ENCODE measurements around the gene PTPN7. TPM values are rescaled to one million over a fixed set of nuclear protein-coding genes. Genes with fewer than 3 reads are reported as not detected.
A peak's percentile ranks its signal among the peaks of the same experiment; 100 is the strongest.
"Not testable (repeated sequence)": the region's sequence is repeated elsewhere in the genome, so short reads cannot be mapped to it uniquely, and the experiment has no call there.

PTPN7 gene
- total RNA-seq, 8 experiments from 2014 or later: 0.27 to 2.4 (median 0.64) TPM

- in situ Hi-C loops (cut with MboI; ENCODE audit: low pct_unique_long_range_greater_than_20kb in 2 of 9, low sequenced_read_pairs in 9 of 9, unreplicated experiment in 9 of 9): no loop called here
- Histone ChIP-seq H3K4me3 (no peak overlapping the region), H3K27ac (no peak overlapping the region), H3K4me1 (replicated peaks in 1 of 2) (no peaks in the 10 kb centered on the region)
- ATAC-seq (replicated peaks in 6 of 8): no peak
- WGBS, 10 experiments: 33 to 84% (median 58%) methylated on average over 1 to 2 of the region's 2 CpGs; no CpG with 5 or more reads in 2 of the 10 experiments
These were observed 9.4 kb downstream of the PTPN7 start for GRCh38 chr1:202151045-202151444.

DNA sequence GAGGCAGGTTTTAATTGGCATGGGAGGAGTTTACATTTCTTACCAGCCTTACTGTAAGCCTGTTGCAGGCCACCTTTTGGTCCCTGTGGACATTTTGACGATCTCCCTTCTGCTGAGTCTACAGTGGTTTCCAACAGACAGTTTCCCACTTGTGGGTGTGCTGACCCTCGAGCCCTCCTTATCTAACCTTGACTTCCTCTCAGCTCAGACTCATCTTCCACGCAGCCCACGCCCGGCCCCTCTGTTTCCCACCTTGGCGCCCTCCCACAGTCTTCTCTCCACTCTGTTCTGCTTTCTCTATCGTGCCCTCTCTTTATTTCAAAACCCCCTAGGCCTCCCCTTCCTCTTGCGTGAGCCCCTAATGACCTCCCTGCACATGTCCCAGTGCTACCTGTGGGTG lies 9.8 kb downstream of the PTPN7 start:
- Histone ChIP-seq H3K4me3 (no peak overlapping the region), H3K27ac (no peak overlapping the region), H3K4me1 (replicated peaks in 1 of 2) (no peaks in the 10 kb centered on the region)
- WGBS, 10 experiments: 50 to 96% (median 89%) methylated on average over 2 to 8 of the region's 8 CpGs; no CpG with 5 or more reads in 3 of the 10 experiments
- ATAC-seq (replicated peaks in 6 of 8): no peak
- in situ Hi-C loops (cut with MboI; ENCODE audit: low pct_unique_long_range_greater_than_20kb in 2 of 9, low sequenced_read_pairs in 9 of 9, unreplicated experiment in 9 of 9): no loop called here

DNA sequence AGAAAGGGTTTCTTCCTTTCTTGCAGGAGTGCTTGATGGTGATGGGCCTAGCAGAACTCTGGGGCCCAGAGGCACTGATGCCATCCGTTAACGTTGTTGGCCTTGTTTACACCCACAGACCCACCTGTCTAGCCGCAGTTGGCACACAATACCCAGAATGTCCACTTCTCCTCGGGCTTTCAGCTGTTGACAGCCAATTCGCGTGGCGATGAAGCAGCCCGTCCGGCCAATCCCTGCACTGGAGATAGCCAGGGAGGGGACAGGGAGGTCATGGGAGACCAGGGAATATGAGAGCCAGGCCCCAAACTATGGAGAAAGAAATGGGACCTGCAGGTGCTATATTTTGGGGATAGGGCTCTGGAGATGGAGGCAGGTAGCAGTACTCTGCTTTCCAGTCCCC lies 10.2 kb downstream of the PTPN7 start:
- in situ Hi-C loops (cut with MboI; ENCODE audit: low pct_unique_long_range_greater_than_20kb in 2 of 9, low sequenced_read_pairs in 9 of 9, unreplicated experiment in 9 of 9): no loop called here
- 40 to 96% (median 80%) methylated on average over 1 to 8 of the region's 9 CpGs; no CpG with 5 or more reads in 3 of the 10 experiments for WGBS, 10 experiments
- Histone ChIP-seq H3K4me3 (no peak overlapping the region), H3K27ac (no peak overlapping the region), H3K4me1 (replicated peaks in 1 of 2) (peaks cover 0 to 3% of the 10 kb centered on the region in 2 donors)
- no peak for ATAC-seq (replicated peaks in 6 of 8)

GRCh38 chr1:202149566-202149965 lies 10.8 kb downstream of the PTPN7 start:
- 38 to 94% (median 83%) methylated on average over 1 to 4 of the region's 4 CpGs; no CpG with 5 or more reads in 1 of the 10 experiments for WGBS, 10 experiments
- Histone ChIP-seq H3K27ac (no peak overlapping the region), H3K4me1 (replicated peaks in 1 of 2) (peaks cover 0 to 7% of the 10 kb centered on the region in 2 donors), H3K4me3 (no peak overlapping the region)
- in situ Hi-C loops (cut with MboI; ENCODE audit: low pct_unique_long_range_greater_than_20kb in 2 of 9, low sequenced_read_pairs in 9 of 9, unreplicated experiment in 9 of 9): loop anchor here in 5 of 9 experiments (25.0 kb wide), 2 partner anchors 262 to 612 kb away; partner anchors contain the start of genes SHISA4 (in 4 of the 5) and NAV1 (in 1 of the 5)
- no peak for ATAC-seq (replicated peaks in 6 of 8)

DNA sequence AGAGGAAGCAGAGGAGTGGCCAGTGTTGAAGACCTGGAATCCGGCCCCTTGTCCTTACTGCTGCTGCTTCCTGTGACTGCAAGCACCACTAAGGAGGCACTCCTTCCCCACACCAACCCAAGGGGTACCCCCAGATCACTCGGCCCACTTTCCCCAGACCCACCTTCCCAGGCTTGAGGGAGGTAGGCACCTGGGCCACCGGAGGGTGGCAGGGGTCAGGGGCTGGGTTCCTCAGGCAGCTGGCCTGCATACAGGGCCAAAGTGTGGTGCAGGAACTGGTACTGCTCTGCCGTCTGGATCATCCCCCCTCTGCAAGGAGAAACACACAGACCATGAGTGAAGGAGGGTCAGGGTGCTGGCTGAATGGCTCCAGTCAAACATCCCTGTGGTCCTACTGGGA lies 12.0 kb downstream of the PTPN7 start:
- Histone ChIP-seq H3K4me1 (replicated peaks in 1 of 2) (peaks cover 0 to 7% of the 10 kb centered on the region in 2 donors), H3K27ac (no peak overlapping the region), H3K4me3 (no peak overlapping the region)
- no peak for ATAC-seq (replicated peaks in 6 of 8)
- WGBS, 10 experiments: 63 to 100% (median 81%) methylated on average over 1 to 3 of the region's 4 CpGs; no CpG with 5 or more reads in 5 of the 10 experiments
- in situ Hi-C loops (cut with MboI; ENCODE audit: low pct_unique_long_range_greater_than_20kb in 2 of 9, low sequenced_read_pairs in 9 of 9, unreplicated experiment in 9 of 9): loop anchor here in 5 of 9 experiments (25.0 kb wide), 2 partner anchors 261 to 611 kb away; partner anchors contain the start of genes SHISA4 (in 4 of the 5) and NAV1 (in 1 of the 5)

- ATAC-seq (replicated peaks in 6 of 8): no peak
- Histone ChIP-seq H3K27ac (no peak overlapping the region), H3K4me3 (no peak overlapping the region), H3K4me1 (replicated peaks in 1 of 2) (peaks cover 9 to 12% of the 10 kb centered on the region in 2 donors)
- in situ Hi-C loops (cut with MboI; ENCODE audit: low pct_unique_long_range_greater_than_20kb in 2 of 9, low sequenced_read_pairs in 9 of 9, unreplicated experiment in 9 of 9): loop anchor here in 5 of 9 experiments (25.0 kb wide), 2 partner anchors 260 to 610 kb away; partner anchors contain the start of genes SHISA4 (in 4 of the 5) and NAV1 (in 1 of the 5)
- WGBS, 10 experiments: 100% methylated on average over 1 of the region's 3 CpGs; no CpG with 5 or more reads in 8 of the 10 experiments
These were observed 13.4 kb downstream of the PTPN7 start for GRCh38 chr1:202146993-202147392.

GRCh38 chr1:202146279-202146678 lies 14.1 kb downstream of the PTPN7 start:
- in situ Hi-C loops (cut with MboI; ENCODE audit: low pct_unique_long_range_greater_than_20kb in 2 of 9, low sequenced_read_pairs in 9 of 9, unreplicated experiment in 9 of 9): loop anchor here in 5 of 9 experiments (25.0 kb wide), 2 partner anchors 259 to 609 kb away; partner anchors contain the start of genes SHISA4 (in 4 of the 5) and NAV1 (in 1 of the 5)
- peaks cover 9 to 12% of the 10 kb centered on the region in 2 donors for H3K4me1 ChIP-seq (replicated peaks in 1 of 2)
- H3K4me3 ChIP-seq: no peak overlapping the region
- 60 to 100% (median 92%) methylated on average over 1 to 5 of the region's 5 CpGs; no CpG with 5 or more reads in 3 of the 10 experiments for WGBS, 10 experiments
- no peak for ATAC-seq (replicated peaks in 6 of 8)
- H3K27ac ChIP-seq: no peak overlapping the region

DNA sequence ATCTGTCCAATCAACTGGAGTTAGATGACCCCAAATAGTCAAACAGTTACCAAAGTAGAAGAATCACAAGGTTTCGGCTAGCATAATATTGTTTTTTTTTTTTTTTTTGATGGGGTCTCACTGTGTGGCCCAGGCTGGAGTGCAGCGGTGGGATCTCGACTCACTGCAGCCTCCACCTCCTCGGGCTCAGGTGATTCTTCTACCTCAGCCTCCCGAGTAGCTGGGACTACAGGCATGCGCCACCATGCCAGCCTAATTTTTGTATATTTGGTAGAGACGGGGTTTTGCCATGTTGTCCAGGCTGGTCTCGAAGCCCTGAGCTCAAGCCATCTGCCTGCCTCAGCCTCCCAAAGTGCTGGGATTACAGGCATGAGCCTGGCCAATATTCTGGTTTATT lies 14.7 kb downstream of the PTPN7 start:
- Histone ChIP-seq H3K4me3 (peak overlapping the region in 2 of 5 donors; percentile 58 to 97), H3K4me1 (replicated peaks in 1 of 2) (peaks cover 9 to 12% of the 10 kb centered on the region in 2 donors)
- 90 to 100% (median 96%) methylated on average over 1 to 6 of the region's 8 CpGs; no CpG with 5 or more reads in 5 of the 10 experiments for WGBS, 10 experiments
- not testable (repeated sequence) for H3K27ac ChIP-seq; ATAC-seq (replicated peaks in 6 of 8)
- in situ Hi-C loops (cut with MboI; ENCODE audit: low pct_unique_long_range_greater_than_20kb in 2 of 9, low sequenced_read_pairs in 9 of 9, unreplicated experiment in 9 of 9): loop anchor here in 5 of 9 experiments (25.0 kb wide), 2 partner anchors 258 to 608 kb away; partner anchors contain the start of genes SHISA4 (in 4 of the 5) and NAV1 (in 1 of the 5)

DNA sequence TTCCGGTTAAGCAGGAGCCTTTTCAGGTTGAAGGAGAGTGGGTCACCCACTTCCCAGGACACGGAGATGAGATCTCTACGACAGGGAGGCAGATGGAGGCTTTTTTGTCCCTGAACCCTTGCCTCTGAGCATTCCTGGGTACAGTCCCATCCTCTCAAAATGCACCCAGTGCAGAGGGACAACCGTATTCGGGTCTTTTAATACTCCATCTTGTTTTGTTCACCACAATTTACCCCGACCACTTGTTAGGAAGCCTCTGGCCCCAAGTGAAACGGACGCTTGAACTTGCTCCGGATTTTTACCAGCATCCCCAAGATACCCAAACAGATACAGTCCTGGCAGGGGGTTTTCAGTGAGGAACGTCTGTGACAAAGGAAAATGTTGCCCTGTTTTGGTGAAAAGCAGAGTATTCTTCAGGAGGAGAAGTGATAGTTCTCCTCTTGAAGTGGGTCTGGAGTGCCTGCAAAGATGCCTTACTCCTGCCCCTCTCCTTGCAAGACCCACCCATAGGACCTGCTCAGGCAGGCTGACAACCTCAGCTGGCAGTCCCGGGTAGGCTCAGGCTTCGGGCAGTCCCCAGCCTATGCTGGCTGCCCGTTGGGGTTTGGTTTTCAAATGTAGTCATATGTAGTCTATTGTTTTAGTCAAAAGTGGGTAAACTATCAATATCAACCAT lies 15.2 kb downstream of the PTPN7 start:
- ATAC-seq (replicated peaks in 6 of 8): peak; percentile 9 to 29 (median 19)
- 0 to 23% (median 3%) methylated on average over 1 to 12 of the region's 13 CpGs; no CpG with 5 or more reads in 1 of the 10 experiments for WGBS, 10 experiments
- in situ Hi-C loops (cut with MboI; ENCODE audit: low pct_unique_long_range_greater_than_20kb in 2 of 9, low sequenced_read_pairs in 9 of 9, unreplicated experiment in 9 of 9): loop anchor here in 5 of 9 experiments (25.0 kb wide), 2 partner anchors 258 to 608 kb away; partner anchors contain the start of genes SHISA4 (in 4 of the 5) and NAV1 (in 1 of the 5)
- Histone ChIP-seq H3K27ac (peak overlapping the region in 1 of 2 donors; percentile 57), H3K4me1 (replicated peaks in 1 of 2) (peaks cover 9 to 12% of the 10 kb centered on the region in 2 donors), H3K4me3 (peak overlapping the region; percentile 58 to 97 (median 71))

DNA sequence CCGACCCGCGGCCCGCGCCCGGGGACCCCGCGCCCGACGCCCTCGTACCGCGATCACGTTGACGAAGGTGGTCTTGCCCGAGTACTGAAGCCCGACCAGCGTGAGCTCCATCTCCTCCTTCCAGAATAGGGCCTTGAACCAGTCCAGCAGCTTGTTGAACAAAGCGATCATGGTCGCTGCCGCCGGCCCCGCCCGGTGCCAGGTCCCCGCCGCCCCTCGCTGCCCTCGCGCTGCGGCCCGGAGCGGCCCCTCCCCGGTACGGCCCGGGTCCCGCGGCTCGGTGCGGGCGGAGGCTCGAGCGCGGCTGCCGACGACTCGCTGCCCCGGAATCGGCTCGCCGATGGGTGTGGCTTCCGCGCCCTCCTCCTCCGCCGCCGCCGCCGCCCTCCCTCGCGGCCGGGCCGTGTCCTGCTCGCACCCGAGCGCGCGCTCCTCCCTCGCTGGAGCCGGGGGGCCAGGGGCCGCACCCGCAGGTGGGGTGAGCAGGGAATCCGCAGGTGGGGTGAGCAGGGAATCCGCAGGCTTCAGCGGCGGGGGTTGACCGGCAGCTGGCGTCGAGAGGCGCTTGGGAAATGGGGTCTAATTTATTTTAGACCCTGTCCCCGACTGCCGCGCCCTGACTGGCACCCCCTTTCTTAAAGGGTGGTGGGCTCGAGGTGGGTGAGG lies 15.9 kb downstream of the PTPN7 start, which contains the start of gene ARL8A:
TSS of gene ARL8A (minus strand) at position 336 of the 666 bp plus-strand sequence. CDS start at position 171, 165 bp downstream.
- in situ Hi-C loops (cut with MboI; ENCODE audit: low pct_unique_long_range_greater_than_20kb in 2 of 9, low sequenced_read_pairs in 9 of 9, unreplicated experiment in 9 of 9): loop anchor here in 5 of 9 experiments (25.0 kb wide), 2 partner anchors 257 to 607 kb away; partner anchors contain the start of genes SHISA4 (in 4 of the 5) and NAV1 (in 1 of the 5)
- 0 to 7% (median 3%) methylated on average over 2 to 6 of the region's 82 CpGs; no CpG with 5 or more reads in 6 of the 10 experiments for WGBS, 10 experiments
- Histone ChIP-seq H3K27ac (peak within 1 kb of the TSS; percentile 21 to 57), H3K4me3 (peak within 1 kb of the TSS; percentile 58 to 97 (median 71)), H3K4me1 (replicated peaks in 1 of 2) (peaks cover 9 to 12% of the 10 kb centered on the region in 2 donors)
- peak; percentile 70 to 87 (median 78) for ATAC-seq (replicated peaks in 6 of 8)

GRCh38 chr1:202143768-202144401 lies 16.5 kb downstream of the PTPN7 start:
- 0 to 9% (median 0%) methylated on average over 3 to 7 of the region's 58 CpGs; no CpG with 5 or more reads in 7 of the 10 experiments for WGBS, 10 experiments
- in situ Hi-C loops (cut with MboI; ENCODE audit: low pct_unique_long_range_greater_than_20kb in 2 of 9, low sequenced_read_pairs in 9 of 9, unreplicated experiment in 9 of 9): loop anchor here in 5 of 9 experiments (25.0 kb wide), 2 partner anchors 257 to 607 kb away; partner anchors contain the start of genes SHISA4 (in 4 of the 5) and NAV1 (in 1 of the 5)
- peak; percentile 40 to 73 (median 66) for ATAC-seq (replicated peaks in 6 of 8)
- Histone ChIP-seq H3K27ac (peak overlapping the region; percentile 21 to 57), H3K4me1 (replicated peaks in 1 of 2) (peaks cover 9 to 12% of the 10 kb centered on the region in 2 donors), H3K4me3 (peak overlapping the region; percentile 58 to 97 (median 71))
